GM23338 (cell line): ENCODE measurements around the gene SARNP. TPM values are rescaled to one million over a fixed set of nuclear protein-coding genes. Genes with fewer than 3 reads are reported as not detected.

ENCODE experiments used
- ATAC-seq: fragments of 200-7000 bp; cut with Tn5 transposase; 3 replicates; pipeline ENCODE4 v1.9.1; 2020
- DNase-seq: peaks from one replicate; pipeline ENCODE4 v3.0.0-alpha.2; 2015; ENCODE audit warnings: low spot score
- H2AFZ ChIP-seq: fragments of 200-600 bp; sonication (generic); 2 replicates; pipeline ENCODE4 v1.8.0; 2016; ENCODE audit warnings: antibody characterized with exemption, mild to moderate bottlenecking, moderate library complexity
- H3F3A ChIP-seq: fragments of 200-600 bp; sonication (generic); replicated peaks from 2 replicates; pipeline ENCODE4 v1.8.0; 2017; ENCODE audit warnings: antibody characterized with exemption, mixed run types, low read depth
- H3K27ac ChIP-seq: fragments of 200-600 bp; sonication (generic); 2 replicates; pipeline ENCODE4 v1.6.1; 2016; ENCODE audit warnings: low read depth
- H3K27me3 ChIP-seq: fragments of 200-600 bp; sonication (generic); 2 replicates; pipeline ENCODE4 v1.8.0; 2016; ENCODE audit warnings: mild to moderate bottlenecking, mixed run types, moderate library complexity; ENCODE audit not compliant: insufficient read depth
- H3K36me3 ChIP-seq: fragments of 200-600 bp; sonication (generic); 2 replicates; pipeline ENCODE4 v1.8.0; 2016; ENCODE audit warnings: mild to moderate bottlenecking; ENCODE audit not compliant: insufficient read depth
- H3K4me1 ChIP-seq: fragments of 200-600 bp; sonication (generic); 2 replicates; pipeline ENCODE4 v1.8.0; 2016; ENCODE audit warnings: mild to moderate bottlenecking, moderate library complexity; ENCODE audit not compliant: insufficient read depth
- H3K4me2 ChIP-seq: fragments of 200-600 bp; sonication (generic); 2 replicates; pipeline ENCODE4 v1.7.1; 2017; ENCODE audit warnings: mixed run types
- H3K4me3 ChIP-seq: fragments of 200-600 bp; sonication (generic); 2 replicates; pipeline ENCODE4 v1.6.1; 2016; ENCODE audit warnings: mixed run types
- H3K79me2 ChIP-seq: fragments of 200-600 bp; sonication (generic); replicated peaks from 2 replicates; pipeline ENCODE4 v1.8.0; 2017; ENCODE audit warnings: mild to moderate bottlenecking; ENCODE audit not compliant: insufficient read depth
- H3K9me2 ChIP-seq: fragments of 200-600 bp; sonication (generic); 2 replicates; pipeline ENCODE4 v1.8.0; 2017; ENCODE audit not compliant: insufficient read depth
- H4K20me1 ChIP-seq: fragments of 200-600 bp; sonication (generic); replicated peaks from 2 replicates; pipeline ENCODE4 v1.8.0; 2017; ENCODE audit warnings: mild to moderate bottlenecking; ENCODE audit not compliant: insufficient read depth
- H3K27ac Mint-ChIP-seq: 2 replicates; pipeline ENCODE4 v1.8.0; 2020; ENCODE audit warnings: inconsistent platforms, mild to moderate bottlenecking, moderate library complexity, mixed read lengths
- H3K27me3 Mint-ChIP-seq: 3 replicates; pipeline ENCODE4 v1.8.0; 2022; ENCODE audit warnings: low read depth, mild to moderate bottlenecking, moderate library complexity, mixed read lengths, inconsistent platforms; ENCODE audit not compliant: insufficient read depth, poor library complexity
- H3K36me3 Mint-ChIP-seq: 3 replicates; pipeline ENCODE4 v1.8.0; 2021; ENCODE audit warnings: low read depth, mild to moderate bottlenecking, inconsistent platforms, moderate library complexity, mixed read lengths
- H3K4me1 Mint-ChIP-seq: 3 replicates; pipeline ENCODE4 v1.8.0; 2020; ENCODE audit warnings: mild to moderate bottlenecking, inconsistent platforms, mixed read lengths
- H3K4me3 Mint-ChIP-seq: 3 replicates; pipeline ENCODE4 v1.8.0; 2021; ENCODE audit warnings: moderate library complexity, mild to moderate bottlenecking, inconsistent platforms, mixed read lengths
- H3K9me3 Mint-ChIP-seq: 3 replicates; pipeline ENCODE4 v1.8.0; 2020; ENCODE audit warnings: moderate library complexity, mild to moderate bottlenecking, inconsistent platforms, mixed read lengths
- CREB1 ChIP-seq: fragments of 250-450 bp; sonication (Bioruptor Pico); IDR thresholded peaks from 2 replicates; pipeline ENCODE4 v1.5.0; 2020; ENCODE audit warnings: low read depth, mild to moderate bottlenecking, moderate library complexity
- CTCF ChIP-seq, 2 experiments: fragments of 200-600 bp in 1 of 2; sonication (generic) in 1 of 2; conservative IDR thresholded peaks; 2 replicates each; pipeline versions ENCODE4 v1.5.1 to v1.6.1; 2016 to 2017; ENCODE audit warnings: antibody characterized with exemption in 2 of 2, low read depth in 2 of 2, mild to moderate bottlenecking in 2 of 2, moderate library complexity in 1 of 2
- ETS1 ChIP-seq: IDR thresholded peaks from 2 replicates; pipeline ENCODE4 v1.6.1; 2016; ENCODE audit warnings: antibody characterized with exemption
- EZH2 ChIP-seq: fragments of 200-600 bp; sonication (generic); IDR thresholded peaks from one replicate; pipeline ENCODE4 v1.8.0; 2017; ENCODE audit warnings: antibody characterized with exemption, mild to moderate bottlenecking, low read depth; ENCODE audit not compliant: unreplicated experiment
- EZH2phosphoT487 ChIP-seq: fragments of 200-600 bp; sonication (generic); IDR thresholded peaks from one replicate; pipeline ENCODE4 v1.8.1; 2018; ENCODE audit warnings: antibody characterized with exemption; ENCODE audit not compliant: unreplicated experiment
- JUNB ChIP-seq: IDR thresholded peaks from one replicate; pipeline ENCODE4 v1.6.1; 2016; ENCODE audit warnings: antibody characterized with exemption; ENCODE audit not compliant: unreplicated experiment
- NANOG ChIP-seq: IDR thresholded peaks from 2 replicates; pipeline ENCODE4 v1.6.1; 2016; ENCODE audit warnings: antibody characterized with exemption, borderline replicate concordance
- POLR2AphosphoS5 ChIP-seq: IDR thresholded peaks from 2 replicates; pipeline ENCODE4 v1.6.1; 2016; ENCODE audit warnings: antibody characterized with exemption, low read depth
- REST ChIP-seq: IDR thresholded peaks from one replicate; pipeline ENCODE4 v1.6.1; 2018; ENCODE audit warnings: antibody characterized with exemption; ENCODE audit not compliant: unreplicated experiment
- STAT1 ChIP-seq: IDR thresholded peaks from one replicate; pipeline ENCODE4 v1.6.1; 2016; ENCODE audit warnings: antibody characterized with exemption; ENCODE audit not compliant: unreplicated experiment
- ZNF114 ChIP-seq: fragments of 250-450 bp; sonication (Bioruptor Pico); IDR thresholded peaks from 2 replicates; pipeline ENCODE4 v1.5.0; 2020; ENCODE audit warnings: mild to moderate bottlenecking, moderate library complexity
- ZNF331 ChIP-seq: fragments of 250-450 bp; sonication (Bioruptor Pico); IDR thresholded peaks from 2 replicates; pipeline ENCODE4 v1.5.0; 2020; ENCODE audit warnings: low read depth, mild to moderate bottlenecking, moderate library complexity
- ZNF462 ChIP-seq: fragments of 250-450 bp; sonication (Bioruptor Pico); IDR thresholded peaks from 2 replicates; pipeline ENCODE4 v1.5.0; 2020; ENCODE audit warnings: mild to moderate bottlenecking, moderate library complexity
- long read RNA-seq: library from polyadenylated mRNA; unstranded; transcript quantifications from one replicate; pipeline ENCODE4 v2.0.0, GENCODE V29; 2020; ENCODE audit not compliant: unreplicated experiment
- polyA plus RNA-seq: library from polyadenylated mRNA; unstranded; fragments of >200 nt; fragmentation: Nextera tagmentation; extraction: Ambion mirVana; gene quantifications from 2 replicates; pipeline ENCODE4 v1.2.1, GENCODE V29; 2016
- total RNA-seq: library from RNA; depleted of rRNA; stranded (reverse); fragments of >200 nt; shearing (Covaris generic); gene quantifications from 2 replicates; pipeline ENCODE4 v1.2.3, GENCODE V29; 2014; rRNA removed

The SARNP gene
- 96.0 and 115 TPM in 2 replicates for total RNA-seq
- 291 and 313 TPM in 2 replicates for polyA plus RNA-seq
- long read RNA-seq, transcript SARNP-201 (11 exons, 926 nt), result major isoform, 58 of 81 reads
- long read RNA-seq, partial matches to known transcripts, result 1 of 81 reads
- long read RNA-seq, other reads (novel, unspliced or antisense), result 21 of 81 reads

GRCh38 chr12:55817345-55818139 is at the start of gene SARNP, which contains the start of gene ORMDL2:
TSS of gene SARNP (minus strand) at chr12:55817724. CDS start at chr12:55817701, 23 bp downstream.
TSS of gene ORMDL2 (plus strand) at chr12:55818041. CDS start at chr12:55819000, 959 bp downstream.
- ATAC-seq, result peak; percentile 94
- Mint-ChIP-seq H3K27me3 (peaks cover 3% of the 10 kb centered on the region), H3K27ac (no peak within 1 kb of the TSS), H3K36me3 (peaks cover 44% of the 10 kb centered on the region), H3K9me3 (no peaks in the 10 kb centered on the region), H3K4me1 (peaks cover 33% of the 10 kb centered on the region), H3K4me3 (no peak within 1 kb of the TSS)
- Histone ChIP-seq H3K9me2 (no peaks in the 10 kb centered on the region), H3K4me3 (peak within 1 kb of the TSS; percentile 82), H4K20me1 (peaks cover 35% of the 10 kb centered on the region), H3K4me2 (peak within 1 kb of the TSS; percentile 93), H3F3A (peaks cover 24% of the 10 kb centered on the region; the same call in 1 of the 2 replicates), H3K79me2 (peaks cover 66% of the 10 kb centered on the region), H3K4me1 (peaks cover 45% of the 10 kb centered on the region), H2AFZ (no peak within 1 kb of the TSS), H3K27me3 (no peaks in the 10 kb centered on the region), H3K36me3 (peaks cover 23% of the 10 kb centered on the region), H3K27ac (peak within 1 kb of the TSS; percentile 64)
- peak; percentile 100 for DNase-seq
- 0 out of 2 replicates have a peak, but pooled peaks have one; percentile 41 for TF ChIP-seq ETS1
- no peak for TF ChIP-seq ZNF114 (CRISPR knock-in tag)
- no peak for TF ChIP-seq CTCF (conservative IDR thresholded peaks at IDR 0.05; ENCODE audit: low read depth in 2 of 2)
- peak; percentile 96 for TF ChIP-seq POLR2AphosphoS5
- no peak for TF ChIP-seq ZNF462 (CRISPR knock-in tag)
- no peak for TF ChIP-seq EZH2
- peak; percentile 76 for TF ChIP-seq CREB1 (CRISPR knock-in tag)
- no peak for TF ChIP-seq REST
- no peak for TF ChIP-seq EZH2phosphoT487
- TF ChIP-seq STAT1, result no peak
- no peak for TF ChIP-seq ZNF331
- no peak for TF ChIP-seq JUNB
- TF ChIP-seq NANOG, result no peak
